A549 treated with CpdA at 1 μM for 4 hours (cell line): ENCODE results near the gene RPP40. TPM values are rescaled to one million over a fixed set of nuclear protein-coding genes. Genes with fewer than 3 reads are reported as not detected.

ENCODE experiments used
- total RNA-seq: library from RNA; stranded (reverse); fragments of 200-300 nt; extraction: Qiagen RNA extraction; gene quantifications from 5 replicates; pipeline ENCODE4 v1.2.3, GENCODE V29; 2022; ENCODE audit warnings: low read depth

The RPP40 gene
- total RNA-seq: 22.1 to 33.9 TPM (median 26.6 TPM) in 5 replicates

GRCh38 chr6:5003604-5004372 is at the start of gene RPP40:
Gene RPP40 (minus strand): TSS chr6:5004037. CDS start chr6:5004002, 35 bp downstream.

Other genes starting within 250 kb of the RPP40 start
- gene CDYL, start 227.6 kb downstream of the RPP40 start, total RNA-seq: 30.5 to 34.0 TPM (median 33.8 TPM) in 5 replicates
- gene PPP1R3G, start 81.3 kb upstream of the RPP40 start, total RNA-seq: 0.96 to 1.6 TPM (median 1.2 TPM) in 5 replicates